ENCODE data around the gene SLC31A1.
A peak's percentile ranks its signal among the peaks of the same experiment; 100 is the strongest.

Gene SLC31A1

DNA sequence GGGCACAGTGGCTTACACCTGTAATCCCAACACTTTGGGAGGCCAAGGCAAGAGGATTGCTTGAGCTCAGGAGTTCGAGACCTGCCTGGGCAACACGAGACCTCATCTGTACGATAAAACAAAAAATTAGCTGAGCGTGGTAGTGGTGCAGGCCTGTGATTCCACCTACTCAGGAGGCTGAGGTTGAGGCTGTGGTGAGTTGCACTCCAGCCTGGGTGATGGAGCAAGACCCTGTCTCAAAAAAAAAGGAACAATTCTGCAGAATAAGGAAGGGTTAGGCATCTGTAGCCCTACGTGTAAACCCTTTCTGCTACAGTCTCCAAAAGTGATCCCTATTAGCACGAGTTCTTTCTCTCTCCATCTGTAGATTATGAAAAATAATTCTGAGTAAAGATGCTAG is 34.1 kb downstream of the SLC31A1 start:
- no peak for DNase-seq
- no peaks in the 10 kb centered on the region for H3K27me3 ChIP-seq (replicated peaks; ENCODE audit: control insufficient read depth, insufficient read depth, low read length, poor library complexity, severe bottlenecking)
- no peak overlapping the region for H3K4me3 ChIP-seq (ENCODE audit: insufficient read depth, low read depth, low read length, poor library complexity, severe bottlenecking)
- H3K9me3 ChIP-seq (ENCODE audit: control insufficient read depth, low read length) = no peaks in the 10 kb centered on the region
- no peak overlapping the region for H3K27ac ChIP-seq (ENCODE audit: insufficient read depth, low read length, poor library complexity, severe bottlenecking)
- H3K4me1 ChIP-seq (ENCODE audit: control insufficient read depth, insufficient read depth, low read length, poor library complexity, severe bottlenecking) = no peaks in the 10 kb centered on the region
- no peaks in the 10 kb centered on the region for H3K36me3 ChIP-seq (ENCODE audit: control insufficient read depth, insufficient read depth, low read length)

DNA sequence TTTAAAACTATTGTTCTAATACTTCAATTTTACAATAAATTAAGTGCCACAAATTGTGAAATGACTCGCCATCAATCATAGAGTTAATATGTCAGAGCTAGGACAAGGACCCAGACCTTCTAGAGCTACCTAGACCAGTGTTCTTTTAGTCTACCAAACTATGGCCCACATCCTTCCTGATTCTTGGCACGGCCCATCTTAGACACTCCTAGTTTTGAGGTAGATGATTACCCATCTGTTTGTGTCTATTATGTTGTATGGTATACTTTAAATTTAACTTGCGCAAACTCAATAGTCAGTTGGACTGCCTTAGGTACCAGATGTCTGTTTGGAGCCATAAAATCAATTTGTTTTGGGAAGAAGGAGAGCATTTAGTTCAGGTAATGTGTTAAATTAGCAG is 36.5 kb downstream of the SLC31A1 start:
- Histone ChIP-seq H3K27me3 (replicated peaks; ENCODE audit: control insufficient read depth, insufficient read depth, low read length, poor library complexity, severe bottlenecking) (no peaks in the 10 kb centered on the region), H3K9me3 (ENCODE audit: control insufficient read depth, low read length) (no peaks in the 10 kb centered on the region), H3K4me3 (ENCODE audit: insufficient read depth, low read depth, low read length, poor library complexity, severe bottlenecking) (no peak overlapping the region), H3K4me1 (ENCODE audit: control insufficient read depth, insufficient read depth, low read length, poor library complexity, severe bottlenecking) (no peaks in the 10 kb centered on the region), H3K36me3 (ENCODE audit: control insufficient read depth, insufficient read depth, low read length) (no peaks in the 10 kb centered on the region), H3K27ac (ENCODE audit: insufficient read depth, low read length, poor library complexity, severe bottlenecking) (no peak overlapping the region)
- DNase-seq = no peak

DNA sequence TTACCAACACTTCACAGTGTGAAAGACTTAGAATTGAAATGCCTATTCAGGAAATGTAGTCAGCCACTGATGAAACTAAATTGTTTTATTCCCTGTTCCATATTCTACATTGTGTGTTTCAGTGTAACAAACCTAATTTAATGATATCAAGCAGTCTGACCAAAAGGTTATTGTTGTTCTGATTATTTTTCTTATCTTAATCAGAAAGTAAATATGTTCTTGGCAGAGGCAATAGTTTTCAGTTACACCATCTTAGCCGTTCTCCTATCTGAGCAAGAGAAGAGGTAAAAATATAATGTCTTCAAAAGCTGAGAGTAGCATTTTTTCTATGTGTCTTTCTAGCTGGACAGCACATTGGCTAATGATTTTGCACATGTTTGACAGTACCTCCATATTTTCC is 36.9 kb downstream of the SLC31A1 start:
- Histone ChIP-seq H3K9me3 (ENCODE audit: control insufficient read depth, low read length) (no peaks in the 10 kb centered on the region), H3K4me1 (ENCODE audit: control insufficient read depth, insufficient read depth, low read length, poor library complexity, severe bottlenecking) (no peaks in the 10 kb centered on the region), H3K4me3 (ENCODE audit: insufficient read depth, low read depth, low read length, poor library complexity, severe bottlenecking) (no peak overlapping the region), H3K27me3 (replicated peaks; ENCODE audit: control insufficient read depth, insufficient read depth, low read length, poor library complexity, severe bottlenecking) (no peaks in the 10 kb centered on the region), H3K27ac (ENCODE audit: insufficient read depth, low read length, poor library complexity, severe bottlenecking) (no peak overlapping the region), H3K36me3 (ENCODE audit: control insufficient read depth, insufficient read depth, low read length) (no peaks in the 10 kb centered on the region)
- no peak for DNase-seq

DNA sequence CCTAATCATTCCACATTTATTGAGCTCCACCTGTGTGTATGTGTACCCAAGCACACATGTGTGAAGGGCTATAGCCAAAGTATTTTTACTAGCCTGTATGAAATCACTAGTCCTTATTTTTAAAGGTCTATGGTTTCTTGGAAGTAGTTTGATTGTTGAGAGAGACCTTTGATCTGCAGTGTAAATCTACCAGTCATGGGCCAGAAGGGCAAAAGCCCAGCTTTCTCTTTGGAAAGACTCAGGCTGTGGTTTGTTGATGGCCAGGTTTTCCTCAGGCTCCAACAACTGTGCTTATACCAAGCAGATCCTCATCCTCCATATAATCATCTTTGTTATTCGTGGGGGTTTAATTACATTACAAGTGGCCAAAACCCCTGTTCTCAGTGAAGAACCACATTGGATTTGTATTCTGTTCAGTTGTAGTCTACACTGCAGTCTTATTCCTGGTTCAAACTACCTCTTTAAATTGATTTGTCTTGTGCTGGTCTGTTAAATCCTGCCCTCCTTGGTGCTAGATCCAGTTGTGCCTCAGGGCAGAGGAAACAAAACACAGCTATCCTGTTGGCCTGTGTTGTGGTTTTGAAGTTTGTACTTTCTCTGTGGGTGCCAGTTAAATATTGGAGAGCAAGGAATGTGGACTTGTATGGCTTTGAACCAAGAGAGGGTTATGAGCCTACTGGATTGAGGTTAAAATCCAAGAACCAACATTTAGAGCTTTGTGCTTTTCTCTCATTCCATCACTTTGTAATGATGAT is 40.8 kb downstream of the SLC31A1 start:
- H3K36me3 ChIP-seq (ENCODE audit: control insufficient read depth, insufficient read depth, low read length) = no peaks in the 10 kb centered on the region
- H3K27me3 ChIP-seq (replicated peaks; ENCODE audit: control insufficient read depth, insufficient read depth, low read length, poor library complexity, severe bottlenecking) = no peaks in the 10 kb centered on the region

DNA sequence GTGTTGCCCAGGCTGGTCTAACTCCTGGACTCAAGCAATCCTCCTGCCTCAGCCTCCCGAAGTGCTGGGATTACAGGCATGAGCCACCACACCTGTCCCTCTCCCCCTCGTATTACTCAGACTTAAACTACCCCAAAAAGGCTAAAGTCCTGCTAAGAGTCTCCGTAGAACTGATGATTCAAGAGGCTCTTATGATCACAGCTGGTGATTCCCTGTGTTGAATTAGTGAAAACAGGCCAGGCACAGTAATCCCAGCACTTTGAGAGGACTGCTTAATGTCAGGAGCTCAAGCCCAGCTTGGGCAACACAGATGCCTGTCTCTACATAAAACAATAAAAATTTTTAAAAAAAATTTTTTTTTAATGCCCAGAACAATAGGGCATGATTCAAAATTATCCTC is 44.8 kb downstream of the SLC31A1 start:
- no peaks in the 10 kb centered on the region for H3K9me3 ChIP-seq (ENCODE audit: control insufficient read depth, low read length)
- H3K4me1 ChIP-seq (ENCODE audit: control insufficient read depth, insufficient read depth, low read length, poor library complexity, severe bottlenecking) = no peaks in the 10 kb centered on the region
- peaks cover 24% of the 10 kb centered on the region for H3K36me3 ChIP-seq (ENCODE audit: control insufficient read depth, insufficient read depth, low read length)
- no peak overlapping the region for H3K4me3 ChIP-seq (ENCODE audit: insufficient read depth, low read depth, low read length, poor library complexity, severe bottlenecking)
- H3K27ac ChIP-seq (ENCODE audit: insufficient read depth, low read length, poor library complexity, severe bottlenecking) = no peak overlapping the region
- no peaks in the 10 kb centered on the region for H3K27me3 ChIP-seq (replicated peaks; ENCODE audit: control insufficient read depth, insufficient read depth, low read length, poor library complexity, severe bottlenecking)
- no peak for DNase-seq

More for the DNA sequence above, 40.8 kb downstream of the SLC31A1 start:
- Histone ChIP-seq H3K9me3 (ENCODE audit: control insufficient read depth, low read length) (no peaks in the 10 kb centered on the region), H3K4me3 (ENCODE audit: insufficient read depth, low read depth, low read length, poor library complexity, severe bottlenecking) (no peak overlapping the region), H3K27ac (ENCODE audit: insufficient read depth, low read length, poor library complexity, severe bottlenecking) (no peak overlapping the region), H3K4me1 (ENCODE audit: control insufficient read depth, insufficient read depth, low read length, poor library complexity, severe bottlenecking) (no peaks in the 10 kb centered on the region)
- no peak for DNase-seq

DNA sequence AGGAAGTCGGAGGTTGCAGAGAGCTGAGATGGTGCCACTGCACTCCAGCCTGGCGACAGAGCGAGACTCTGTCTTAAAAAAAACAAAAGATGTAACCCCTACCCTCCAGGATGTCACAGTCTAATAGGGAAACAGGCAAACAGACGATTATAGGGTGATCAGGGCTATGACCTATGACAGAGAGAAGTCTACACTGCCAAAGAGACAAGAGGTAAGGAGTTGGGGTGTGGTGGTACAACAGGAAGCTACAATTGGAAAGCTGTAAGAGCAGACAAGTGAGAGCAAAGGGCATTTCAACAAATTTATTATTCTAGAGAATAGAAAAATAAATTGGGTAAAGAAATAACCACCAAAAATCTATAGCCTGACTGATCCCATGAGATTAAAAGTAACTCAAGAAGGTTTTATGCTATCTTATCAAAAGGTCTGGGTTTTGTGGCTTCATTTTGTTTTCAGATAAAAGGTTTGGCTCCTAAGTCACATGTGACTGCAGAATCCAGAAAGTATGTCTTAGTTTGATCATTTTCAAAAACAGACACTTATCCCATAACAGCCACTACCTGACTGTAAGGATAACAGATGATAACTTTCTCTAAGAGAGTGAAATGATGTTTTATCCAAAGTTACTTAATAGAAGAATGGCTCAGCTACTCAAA is 46.7 kb downstream of the SLC31A1 start:
- Histone ChIP-seq H3K27me3 (replicated peaks; ENCODE audit: control insufficient read depth, insufficient read depth, low read length, poor library complexity, severe bottlenecking) (no peaks in the 10 kb centered on the region), H3K36me3 (ENCODE audit: control insufficient read depth, insufficient read depth, low read length) (peaks cover 41% of the 10 kb centered on the region), H3K9me3 (ENCODE audit: control insufficient read depth, low read length) (no peaks in the 10 kb centered on the region), H3K4me1 (ENCODE audit: control insufficient read depth, insufficient read depth, low read length, poor library complexity, severe bottlenecking) (no peaks in the 10 kb centered on the region), H3K4me3 (ENCODE audit: insufficient read depth, low read depth, low read length, poor library complexity, severe bottlenecking) (no peak overlapping the region), H3K27ac (ENCODE audit: insufficient read depth, low read length, poor library complexity, severe bottlenecking) (no peak overlapping the region)
- DNase-seq = no peak

DNA sequence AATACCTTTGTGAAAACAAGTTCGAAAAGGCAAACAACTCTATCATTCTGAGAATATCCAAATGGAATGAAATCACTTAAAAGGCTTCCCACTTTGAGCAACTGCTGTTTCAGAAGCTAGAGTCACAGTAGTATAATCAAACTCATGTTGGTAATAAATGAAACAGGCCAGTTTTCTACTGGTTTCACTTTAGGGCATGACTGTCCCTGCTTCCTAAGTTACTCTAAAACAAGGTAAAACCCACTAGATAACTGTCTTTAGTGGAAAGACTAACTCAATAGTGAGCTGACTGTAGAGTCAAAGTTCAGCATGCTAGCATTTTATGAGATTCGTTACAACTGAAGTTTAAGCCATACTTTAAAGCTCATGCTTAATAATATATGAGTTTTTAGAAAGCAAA is 48.0 kb downstream of the SLC31A1 start:
- H3K9me3 ChIP-seq (ENCODE audit: control insufficient read depth, low read length) = no peaks in the 10 kb centered on the region
- no peak for DNase-seq
- no peaks in the 10 kb centered on the region for H3K4me1 ChIP-seq (ENCODE audit: control insufficient read depth, insufficient read depth, low read length, poor library complexity, severe bottlenecking)
- peaks cover 42% of the 10 kb centered on the region for H3K36me3 ChIP-seq (ENCODE audit: control insufficient read depth, insufficient read depth, low read length)
- no peak overlapping the region for H3K4me3 ChIP-seq (ENCODE audit: insufficient read depth, low read depth, low read length, poor library complexity, severe bottlenecking)
- H3K27ac ChIP-seq (ENCODE audit: insufficient read depth, low read length, poor library complexity, severe bottlenecking) = no peak overlapping the region
- H3K27me3 ChIP-seq (replicated peaks; ENCODE audit: control insufficient read depth, insufficient read depth, low read length, poor library complexity, severe bottlenecking) = no peaks in the 10 kb centered on the region

DNA sequence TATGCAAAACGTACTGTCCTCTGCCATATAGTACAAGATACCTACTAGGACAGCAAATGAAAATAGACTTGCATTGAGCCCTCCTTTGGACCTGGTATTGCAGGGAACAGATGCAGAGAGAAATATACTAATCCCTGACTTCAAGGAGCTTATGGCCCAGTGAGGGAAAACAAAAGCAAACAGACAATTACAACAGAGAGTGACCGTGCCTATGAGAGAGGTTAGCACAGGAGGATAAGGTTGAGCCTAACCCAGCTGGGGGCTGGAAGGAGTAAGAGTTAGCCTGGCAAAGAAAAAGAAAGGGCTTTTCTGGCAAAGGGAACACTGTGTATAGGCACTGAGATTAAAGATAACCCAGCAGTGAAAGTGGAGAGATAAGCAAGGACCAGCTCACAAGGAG is 48.5 kb downstream of the SLC31A1 start:
- Histone ChIP-seq H3K4me1 (ENCODE audit: control insufficient read depth, insufficient read depth, low read length, poor library complexity, severe bottlenecking) (no peaks in the 10 kb centered on the region), H3K27me3 (replicated peaks; ENCODE audit: control insufficient read depth, insufficient read depth, low read length, poor library complexity, severe bottlenecking) (no peaks in the 10 kb centered on the region), H3K9me3 (ENCODE audit: control insufficient read depth, low read length) (no peaks in the 10 kb centered on the region), H3K27ac (ENCODE audit: insufficient read depth, low read length, poor library complexity, severe bottlenecking) (no peak overlapping the region), H3K36me3 (ENCODE audit: control insufficient read depth, insufficient read depth, low read length) (peaks cover 42% of the 10 kb centered on the region), H3K4me3 (ENCODE audit: insufficient read depth, low read depth, low read length, poor library complexity, severe bottlenecking) (no peak overlapping the region)
- no peak for DNase-seq

DNA sequence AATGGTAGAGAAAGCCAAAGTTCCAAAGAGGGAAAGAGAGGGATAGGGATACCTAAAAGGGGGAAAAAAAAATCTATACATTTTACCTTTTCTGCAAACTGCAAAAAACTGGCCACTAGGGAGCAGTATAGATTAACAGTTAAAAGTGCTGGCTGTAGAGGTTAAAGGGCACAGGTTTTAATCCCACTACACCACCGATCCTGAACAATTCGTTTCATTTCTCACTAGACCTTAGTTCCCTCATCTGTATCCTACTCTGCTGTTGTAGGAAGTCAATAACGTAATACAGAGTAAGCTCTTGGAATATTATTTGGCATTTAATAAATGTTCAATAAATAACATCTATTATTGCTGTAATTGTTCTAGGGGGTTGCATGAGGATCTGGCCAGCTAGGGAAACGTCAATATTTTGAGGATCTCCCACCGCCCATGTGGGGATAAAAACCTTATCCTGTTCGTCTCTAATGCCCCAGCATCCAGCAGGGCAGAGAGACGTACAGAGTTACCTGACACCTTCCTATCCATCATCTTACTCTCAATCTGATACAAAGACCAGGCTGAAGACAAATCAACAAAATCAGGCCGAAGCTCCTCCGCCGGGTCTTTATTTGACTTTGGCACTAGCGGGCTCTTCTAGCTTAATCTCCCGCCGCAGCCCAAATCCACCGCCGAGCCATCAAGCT is 53.3 kb downstream of the SLC31A1 start:
- Histone ChIP-seq H3K27me3 (replicated peaks; ENCODE audit: control insufficient read depth, insufficient read depth, low read length, poor library complexity, severe bottlenecking) (no peaks in the 10 kb centered on the region), H3K9me3 (ENCODE audit: control insufficient read depth, low read length) (no peaks in the 10 kb centered on the region), H3K36me3 (ENCODE audit: control insufficient read depth, insufficient read depth, low read length) (peaks cover 35% of the 10 kb centered on the region), H3K27ac (ENCODE audit: insufficient read depth, low read length, poor library complexity, severe bottlenecking) (peak overlapping the region; percentile 95), H3K4me3 (ENCODE audit: insufficient read depth, low read depth, low read length, poor library complexity, severe bottlenecking) (peak overlapping the region; percentile 88), H3K4me1 (ENCODE audit: control insufficient read depth, insufficient read depth, low read length, poor library complexity, severe bottlenecking) (peaks cover 5% of the 10 kb centered on the region)
- peak in 1 of 3 donors; percentile 14 for DNase-seq
